ENCODE measurements around the gene PCSK5.

- TF ChIP-seq CTCF (IDR thresholded peaks at IDR 0.05; ENCODE audit: insufficient read depth, low read length, poor library complexity, severe bottlenecking) (no peak), EZH2phosphoT487 (conservative IDR thresholded peaks at IDR 0.05; ENCODE audit: low read length) (no peak)
Measured at GRCh38 chr9:76316069-76316468, 425.6 kb downstream of the PCSK5 start.
